Gastroesophageal sphincter (tissue), 3 donors: ENCODE measurements around the gene ZNF775.

ENCODE experiments used
- EP300 ChIP-seq: sonication (generic); formaldehyde crosslinking; IDR thresholded peaks from one replicate; pipeline ENCODE4 v1.6.1; 2017; ENCODE audit warnings: antibody characterized with exemption, mild to moderate bottlenecking
- POLR2A ChIP-seq, 2 donors: fragments of 450-650 bp; IDR thresholded peaks; one replicate each; pipeline ENCODE4 v1.6.1; 2017; ENCODE audit warnings: antibody characterized with exemption in 2 of 2, mild to moderate bottlenecking in 2 of 2, moderate library complexity in 1 of 2
- POLR2AphosphoS5 ChIP-seq: sonication (generic); formaldehyde crosslinking; IDR thresholded peaks from one replicate; pipeline ENCODE4 v1.6.1; 2017; ENCODE audit warnings: antibody characterized with exemption
- TF ChIP-seq, protein P1 (sequence below), 4 experiments: fragments of 200-600 bp in 2 of 4; fragments of 450-650 bp in 2 of 4; sonication (generic) in 1 of 4; IDR thresholded peaks; one replicate each; pipeline ENCODE4 v1.5.1; 2017 to 2019; ENCODE audit warnings: antibody characterized with exemption in 4 of 4, mild to moderate bottlenecking in 2 of 4, moderate library complexity in 2 of 4

- TF ChIP-seq, protein P1, sequence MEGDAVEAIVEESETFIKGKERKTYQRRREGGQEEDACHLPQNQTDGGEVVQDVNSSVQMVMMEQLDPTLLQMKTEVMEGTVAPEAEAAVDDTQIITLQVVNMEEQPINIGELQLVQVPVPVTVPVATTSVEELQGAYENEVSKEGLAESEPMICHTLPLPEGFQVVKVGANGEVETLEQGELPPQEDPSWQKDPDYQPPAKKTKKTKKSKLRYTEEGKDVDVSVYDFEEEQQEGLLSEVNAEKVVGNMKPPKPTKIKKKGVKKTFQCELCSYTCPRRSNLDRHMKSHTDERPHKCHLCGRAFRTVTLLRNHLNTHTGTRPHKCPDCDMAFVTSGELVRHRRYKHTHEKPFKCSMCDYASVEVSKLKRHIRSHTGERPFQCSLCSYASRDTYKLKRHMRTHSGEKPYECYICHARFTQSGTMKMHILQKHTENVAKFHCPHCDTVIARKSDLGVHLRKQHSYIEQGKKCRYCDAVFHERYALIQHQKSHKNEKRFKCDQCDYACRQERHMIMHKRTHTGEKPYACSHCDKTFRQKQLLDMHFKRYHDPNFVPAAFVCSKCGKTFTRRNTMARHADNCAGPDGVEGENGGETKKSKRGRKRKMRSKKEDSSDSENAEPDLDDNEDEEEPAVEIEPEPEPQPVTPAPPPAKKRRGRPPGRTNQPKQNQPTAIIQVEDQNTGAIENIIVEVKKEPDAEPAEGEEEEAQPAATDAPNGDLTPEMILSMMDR (IDR thresholded peaks at IDR 0.05) = no peak
- TF ChIP-seq EP300 (no peak), POLR2A (IDR thresholded peaks at IDR 0.05) (no peak), POLR2AphosphoS5 (no peak)
Observed at GRCh38 chr7:150382844-150383225, 3.7 kb downstream of the ZNF775 start.
